GM12892 (cell line): ENCODE results near the gene RLBP1.

Experiments used
- POLR2A ChIP-seq: IDR thresholded peaks from 2 replicates; pipeline ENCODE4 v1.6.1; 2011; ENCODE audit warnings: low read depth, low read length, control low read depth
- POLR2AphosphoS5 ChIP-seq: IDR thresholded peaks from 2 replicates; pipeline ENCODE4 v1.6.1; 2011; ENCODE audit warnings: low read depth, low read length, control low read depth

DNA sequence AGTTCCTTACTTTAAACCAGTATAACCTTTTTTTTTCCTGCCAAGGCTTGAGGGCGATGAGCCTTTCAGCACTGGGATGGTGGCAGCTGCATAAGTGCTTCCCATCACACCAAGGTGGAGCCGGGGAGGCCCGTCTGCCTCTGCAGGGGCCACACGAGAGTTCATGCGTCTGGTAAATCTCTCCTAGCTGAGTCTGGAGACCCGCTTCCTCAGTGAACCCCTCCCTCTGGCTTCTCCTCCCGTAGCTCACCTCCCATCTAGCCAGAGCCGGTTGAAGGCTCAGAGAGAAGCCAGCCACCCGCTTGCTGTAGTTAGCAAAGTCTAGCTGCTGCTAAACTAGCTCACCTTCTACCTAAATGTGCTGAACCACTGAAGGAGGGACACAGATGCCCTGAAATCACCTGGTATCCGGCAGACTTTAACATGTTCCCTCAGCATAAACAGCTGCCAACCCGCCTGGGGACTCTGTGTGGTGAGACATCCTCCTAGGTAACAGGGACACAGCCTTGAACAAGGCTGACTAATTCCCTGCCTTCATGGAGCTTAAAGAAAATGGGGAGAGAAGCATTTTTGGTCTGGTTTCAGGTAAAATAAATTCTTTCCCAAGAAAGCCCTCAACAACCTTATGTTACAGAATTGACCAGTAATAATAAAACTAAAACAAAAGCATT lies 42.9 kb downstream of the RLBP1 start:
- no peak for TF ChIP-seq POLR2A
- TF ChIP-seq POLR2AphosphoS5, result no peak
